HG03432 (cell line): ENCODE data around the gene SARS2.

ENCODE experiments used
- ATAC-seq: cut with Tn5 transposase; IDR thresholded peaks from one replicate; pipeline ENCODE4 v1.9.1; 2021; ENCODE audit warnings: mild to moderate bottlenecking, moderate library complexity; ENCODE audit not compliant: unreplicated experiment

SARS2 gene

GRCh38 chr19:38919837-38920601 is 10.5 kb downstream of the SARS2 start:
- no peak for ATAC-seq

GRCh38 chr19:38918526-38918925 is 12.0 kb downstream of the SARS2 start:
- no peak for ATAC-seq

GRCh38 chr19:38917921-38918491 is 12.6 kb downstream of the SARS2 start:
- no peak for ATAC-seq

- no peak for ATAC-seq
These were observed 13.0 kb downstream of the SARS2 start for GRCh38 chr19:38917516-38917915.

- ATAC-seq = no peak
These were observed 14.9 kb downstream of the SARS2 start for GRCh38 chr19:38915329-38916321.

- no peak for ATAC-seq
These were observed 16.6 kb downstream of the SARS2 start for GRCh38 chr19:38913958-38914357.

- ATAC-seq = no peak
These were observed 17.7 kb downstream of the SARS2 start for GRCh38 chr19:38912600-38913514.

- no peak for ATAC-seq
These were observed 19.1 kb downstream of the SARS2 start for GRCh38 chr19:38911388-38912001.

- no peak for ATAC-seq
These were observed 20.1 kb downstream of the SARS2 start for GRCh38 chr19:38910488-38910887.

GRCh38 chr19:38908911-38909310 is 21.7 kb downstream of the SARS2 start:
- no peak for ATAC-seq

- ATAC-seq = no peak
These were observed 22.9 kb downstream of the SARS2 start for GRCh38 chr19:38907670-38908069.

GRCh38 chr19:38907227-38907626 is 23.3 kb downstream of the SARS2 start:
- ATAC-seq = no peak

GRCh38 chr19:38905620-38906019 is 24.9 kb downstream of the SARS2 start:
- no peak for ATAC-seq

GRCh38 chr19:38904581-38905539 is 25.7 kb downstream of the SARS2 start:
- ATAC-seq = no peak

- no peak for ATAC-seq
These were observed 28.9 kb downstream of the SARS2 start for GRCh38 chr19:38901683-38902082.

GRCh38 chr19:38900743-38901190 is 29.8 kb downstream of the SARS2 start:
- ATAC-seq = no peak

- ATAC-seq = no peak
These were observed 30.3 kb downstream of the SARS2 start for GRCh38 chr19:38900202-38900629.

- peak; percentile 88 for ATAC-seq
These were observed 30.9 kb downstream of the SARS2 start, which contains the start of the genes NFKBIB and SIRT2 for GRCh38 chr19:38899447-38900201. Gene NFKBIB, plus strand, starts transcription at chr19:38899969. Its CDS starts 64 bp downstream, at chr19:38900033. Gene SIRT2, minus strand, starts transcription at chr19:38899618. Its CDS starts 97 bp downstream, at chr19:38899521.
